GM12891 (cell line): ENCODE results near the gene NDUFC2.

Experiments used
- POLR2A ChIP-seq: IDR thresholded peaks from 2 replicates; pipeline ENCODE4 v1.6.1; 2011; ENCODE audit warnings: low read depth, low read length, control low read depth
- POLR2AphosphoS5 ChIP-seq: IDR thresholded peaks from 2 replicates; pipeline ENCODE4 v1.6.1; 2011; ENCODE audit warnings: low read depth, low read length, control low read depth
- TAF1 ChIP-seq: IDR thresholded peaks from 2 replicates; pipeline ENCODE4 v1.6.1; 2011; ENCODE audit warnings: low read depth, low read length, control low read depth

- no peak for TF ChIP-seq POLR2AphosphoS5
- TF ChIP-seq POLR2A, result no peak
- TF ChIP-seq TAF1, result no peak
Observed at GRCh38 chr11:78038697-78039313, 40.9 kb downstream of the NDUFC2 start.
